ENCODE results near the gene FOXJ2. TPM values are rescaled to one million over a fixed set of nuclear protein-coding genes. Genes with fewer than 3 reads are reported as not detected.
A peak's percentile ranks its signal among the peaks of the same experiment; 100 is the strongest.
"Not testable (repeated sequence)": the region's sequence is repeated elsewhere in the genome, so short reads cannot be mapped to it uniquely, and the experiment has no call there.

Gene FOXJ2
- total RNA-seq, 2 donors from 2014 or later = 19.9 to 22.1 TPM

GRCh38 chr12:8064131-8064530 lies 31.6 kb downstream of the FOXJ2 start:
- no peak for DNase-seq (ENCODE audit: low spot score)
- H3K9me3 ChIP-seq = no peaks in the 10 kb centered on the region
- H3K27me3 ChIP-seq = no peaks in the 10 kb centered on the region
- no peak overlapping the region for H3K4me3 ChIP-seq
- TF ChIP-seq CTCF (IDR thresholded peaks at IDR 0.05) = no peak
- no peaks in the 10 kb centered on the region for H3K4me1 ChIP-seq
- no peaks in the 10 kb centered on the region for H3K36me3 ChIP-seq
- H3K27ac ChIP-seq = peak overlapping the region in 1 of 2 donors; percentile 16

- H3K9me3 ChIP-seq = no peaks in the 10 kb centered on the region
- H3K27me3 ChIP-seq = no peaks in the 10 kb centered on the region
- DNase-seq (ENCODE audit: low spot score) = no peak
- H3K4me3 ChIP-seq = peak within 1 kb of the TSS in 1 of 2 donors; percentile 19
- TF ChIP-seq CTCF (IDR thresholded peaks at IDR 0.05) = no peak
- H3K4me1 ChIP-seq = no peaks in the 10 kb centered on the region
- peak within 1 kb of the TSS; percentile 4 to 16 for H3K27ac ChIP-seq
- no peaks in the 10 kb centered on the region for H3K36me3 ChIP-seq
Measured at GRCh38 chr12:8065991-8066594, 33.6 kb downstream of the FOXJ2 start, which contains the start of gene C3AR1. Gene C3AR1 (minus strand): TSS chr12:8066359. CDS start chr12:8060185, 6,174 bp downstream.

- Histone ChIP-seq H3K4me1 (no peaks in the 10 kb centered on the region), H3K9me3 (no peaks in the 10 kb centered on the region), H3K27ac (no peak overlapping the region), H3K27me3 (no peaks in the 10 kb centered on the region), H3K4me3 (no peak overlapping the region), H3K36me3 (no peaks in the 10 kb centered on the region)
- no peak for TF ChIP-seq CTCF (IDR thresholded peaks at IDR 0.05)
- no peak for DNase-seq (ENCODE audit: low spot score)
Measured at GRCh38 chr12:8069582-8069981, 37.1 kb downstream of the FOXJ2 start.

GRCh38 chr12:8071820-8072219 lies 39.3 kb downstream of the FOXJ2 start:
- H3K9me3 ChIP-seq = not testable (repeated sequence)

GRCh38 chr12:8075935-8076334 lies 43.4 kb downstream of the FOXJ2 start:
- H3K27ac ChIP-seq = no peak overlapping the region
- H3K27me3 ChIP-seq = no peaks in the 10 kb centered on the region
- no peaks in the 10 kb centered on the region for H3K36me3 ChIP-seq
- H3K4me3 ChIP-seq = no peak overlapping the region
- DNase-seq (ENCODE audit: low spot score) = no peak
- no peak for TF ChIP-seq CTCF (IDR thresholded peaks at IDR 0.05)
- no peaks in the 10 kb centered on the region for H3K9me3 ChIP-seq
- peaks cover 0 to 2% of the 10 kb centered on the region in 2 donors for H3K4me1 ChIP-seq

More at GRCh38 chr12:8071820-8072219, 39.3 kb downstream of the FOXJ2 start:
- not testable (repeated sequence) for H3K27me3 ChIP-seq; DNase-seq (ENCODE audit: low spot score); H3K36me3 ChIP-seq; H3K27ac ChIP-seq; H3K4me3 ChIP-seq; H3K4me1 ChIP-seq

GRCh38 chr12:8076366-8076765 lies 43.9 kb downstream of the FOXJ2 start:
- TF ChIP-seq CTCF (IDR thresholded peaks at IDR 0.05) = no peak
- no peaks in the 10 kb centered on the region for H3K27me3 ChIP-seq
- no peaks in the 10 kb centered on the region for H3K9me3 ChIP-seq
- H3K27ac ChIP-seq = no peak overlapping the region
- no peaks in the 10 kb centered on the region for H3K36me3 ChIP-seq
- no peak for DNase-seq (ENCODE audit: low spot score)
- peaks cover 0 to 7% of the 10 kb centered on the region in 2 donors for H3K4me1 ChIP-seq
- no peak overlapping the region for H3K4me3 ChIP-seq
